Gastroesophageal sphincter (tissue), 4 donors: ENCODE results near the gene ARL10. TPM values are rescaled to one million over a fixed set of nuclear protein-coding genes. Genes with fewer than 3 reads are reported as not detected.

Experiments used
- ATAC-seq: fragments of 150-250 bp; one replicate; pipeline ENCODE4 v1.9.1; 2016; ENCODE audit warnings: mild to moderate bottlenecking, moderate library complexity
- H3K27ac ChIP-seq, 4 donors: fragments of 200-600 bp; sonication (generic) in 3 of 4; 1 replicate in 3 of 4; 2 replicates in 1 of 4; pipeline ENCODE4 v1.5.1; 2016 to 2019
- H3K27me3 ChIP-seq: fragments of 200-600 bp; sonication (generic); one replicate; pipeline ENCODE4 v1.5.1; 2019
- H3K36me3 ChIP-seq, 2 donors: fragments of 200-600 bp; sonication (generic); one replicate each; pipeline ENCODE4 v1.5.1; 2019; ENCODE audit warnings: control low read depth in 1 of 2
- H3K4me1 ChIP-seq, 3 donors: fragments of 200-600 bp; sonication (generic); 1 replicate in 2 of 3; 2 replicates in 1 of 3; pipeline ENCODE4 v1.5.1; 2016 to 2019; ENCODE audit warnings: control low read depth in 2 of 3
- H3K4me3 ChIP-seq, 2 donors: fragments of 200-600 bp; sonication (generic); one replicate each; pipeline ENCODE4 v1.5.1; 2019; ENCODE audit warnings: mild to moderate bottlenecking in 1 of 2, moderate library complexity in 1 of 2
- H3K9me3 ChIP-seq, 3 donors: fragments of 200-600 bp; sonication (generic); one replicate each; pipeline ENCODE4 v1.5.1; 2017 to 2019; ENCODE audit warnings: control low read depth in 2 of 3
- EP300 ChIP-seq: sonication (generic); formaldehyde crosslinking; IDR thresholded peaks from one replicate; pipeline ENCODE4 v1.6.1; 2017; ENCODE audit warnings: antibody characterized with exemption, mild to moderate bottlenecking
- POLR2A ChIP-seq, 2 donors: fragments of 450-650 bp; IDR thresholded peaks; one replicate each; pipeline ENCODE4 v1.6.1; 2017; ENCODE audit warnings: antibody characterized with exemption in 2 of 2, mild to moderate bottlenecking in 2 of 2, moderate library complexity in 1 of 2
- POLR2AphosphoS5 ChIP-seq: sonication (generic); formaldehyde crosslinking; IDR thresholded peaks from one replicate; pipeline ENCODE4 v1.6.1; 2017; ENCODE audit warnings: antibody characterized with exemption
- WGBS, 2 donors: methylation state at CpG; one replicate each; pipeline ENCODE4 v1.1.5; 2018; ENCODE audit warnings: low coverage in 1 of 2; 5-methylcytosine and 5-hydroxymethylcytosine counted together
- total RNA-seq, 4 donors: library from RNA; depleted of rRNA; stranded (reverse); fragments of >200 nt; gene quantifications; one replicate each; pipeline ENCODE4 v1.1.0, GENCODE V29; 2016
- TF ChIP-seq, protein P1 (sequence below), 4 experiments: fragments of 200-600 bp in 2 of 4; fragments of 450-650 bp in 2 of 4; sonication (generic) in 1 of 4; IDR thresholded peaks; one replicate each; pipeline ENCODE4 v1.5.1; 2017 to 2019; ENCODE audit warnings: antibody characterized with exemption in 4 of 4, mild to moderate bottlenecking in 2 of 4, moderate library complexity in 2 of 4

ARL10 gene
- total RNA-seq, 4 donors from 2014 or later = 4.4 to 23.3 (median 10.8) TPM

GRCh38 chr5:176397736-176398420 is 32.6 kb downstream of the ARL10 start:
- WGBS, 2 donors = 91 to 94% methylated on average over 3 to 10 of the region's 18 CpGs
- H3K9me3 ChIP-seq = no peaks in the 10 kb centered on the region
- H3K27ac ChIP-seq = no peak overlapping the region
- TF ChIP-seq EP300 (no peak), POLR2AphosphoS5 (no peak), POLR2A (IDR thresholded peaks at IDR 0.05) (no peak)
- TF ChIP-seq, protein P1, sequence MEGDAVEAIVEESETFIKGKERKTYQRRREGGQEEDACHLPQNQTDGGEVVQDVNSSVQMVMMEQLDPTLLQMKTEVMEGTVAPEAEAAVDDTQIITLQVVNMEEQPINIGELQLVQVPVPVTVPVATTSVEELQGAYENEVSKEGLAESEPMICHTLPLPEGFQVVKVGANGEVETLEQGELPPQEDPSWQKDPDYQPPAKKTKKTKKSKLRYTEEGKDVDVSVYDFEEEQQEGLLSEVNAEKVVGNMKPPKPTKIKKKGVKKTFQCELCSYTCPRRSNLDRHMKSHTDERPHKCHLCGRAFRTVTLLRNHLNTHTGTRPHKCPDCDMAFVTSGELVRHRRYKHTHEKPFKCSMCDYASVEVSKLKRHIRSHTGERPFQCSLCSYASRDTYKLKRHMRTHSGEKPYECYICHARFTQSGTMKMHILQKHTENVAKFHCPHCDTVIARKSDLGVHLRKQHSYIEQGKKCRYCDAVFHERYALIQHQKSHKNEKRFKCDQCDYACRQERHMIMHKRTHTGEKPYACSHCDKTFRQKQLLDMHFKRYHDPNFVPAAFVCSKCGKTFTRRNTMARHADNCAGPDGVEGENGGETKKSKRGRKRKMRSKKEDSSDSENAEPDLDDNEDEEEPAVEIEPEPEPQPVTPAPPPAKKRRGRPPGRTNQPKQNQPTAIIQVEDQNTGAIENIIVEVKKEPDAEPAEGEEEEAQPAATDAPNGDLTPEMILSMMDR (IDR thresholded peaks at IDR 0.05) = no peak
- no peak for ATAC-seq
- H3K27me3 ChIP-seq = no peaks in the 10 kb centered on the region
- H3K4me1 ChIP-seq = peaks cover 0 to 29% (median 8%) of the 10 kb centered on the region in 3 donors
- no peak overlapping the region for H3K4me3 ChIP-seq
- peaks cover 0 to 73% of the 10 kb centered on the region in 2 donors for H3K36me3 ChIP-seq

DNA sequence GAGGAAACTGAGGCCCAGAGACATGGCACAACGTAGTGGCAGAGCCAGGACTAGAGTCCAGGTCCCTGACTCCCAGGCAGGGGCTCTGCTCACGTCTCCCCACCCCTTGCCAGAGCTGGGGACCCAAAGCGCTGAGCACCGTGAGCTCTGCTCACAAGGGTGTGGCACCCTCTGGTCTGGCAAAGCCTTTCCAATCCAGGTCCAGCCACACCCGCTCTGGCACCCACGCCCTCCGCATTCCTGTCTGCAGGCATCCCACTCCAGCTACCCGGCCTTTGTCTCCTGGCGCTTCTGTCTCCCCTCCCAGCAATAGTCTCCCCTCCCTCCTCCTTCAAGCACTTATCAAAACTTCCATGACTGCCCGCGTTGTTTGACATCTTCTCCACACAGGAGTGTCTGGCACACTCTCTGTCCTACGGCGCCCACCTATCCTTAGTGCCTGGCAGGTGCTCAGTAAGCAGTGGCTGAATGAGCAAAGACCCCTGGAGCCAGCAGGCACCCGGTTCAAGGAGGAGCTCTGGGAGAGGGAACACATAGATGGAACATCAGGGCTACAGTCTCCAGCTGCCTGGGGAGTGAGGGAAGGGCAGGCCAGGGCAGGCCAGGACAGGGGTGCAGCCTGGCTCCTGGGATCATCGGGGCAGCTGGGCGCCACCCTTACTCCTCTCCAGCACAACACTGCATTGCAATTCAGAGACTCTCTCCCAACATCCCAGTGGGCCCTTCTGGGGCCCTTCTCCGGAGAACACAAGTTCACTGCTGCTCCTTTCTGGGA is 35.3 kb downstream of the ARL10 start:
- Histone ChIP-seq H3K36me3 (peaks cover 0 to 67% of the 10 kb centered on the region in 2 donors), H3K27ac (no peak overlapping the region)
- TF ChIP-seq POLR2A (IDR thresholded peaks at IDR 0.05) = no peak
- TF ChIP-seq, protein P1 (IDR thresholded peaks at IDR 0.05) = no peak
- no peak for TF ChIP-seq POLR2AphosphoS5
- TF ChIP-seq EP300 = no peak

GRCh38 chr5:176401281-176402205 is 36.3 kb downstream of the ARL10 start:
- no peak overlapping the region for H3K27ac ChIP-seq
- TF ChIP-seq POLR2AphosphoS5 (no peak), EP300 (no peak), POLR2A (IDR thresholded peaks at IDR 0.05) (no peak)
- TF ChIP-seq, protein P1 (IDR thresholded peaks at IDR 0.05) = no peak
- 86 to 87% methylated on average over 15 to 20 of the region's 22 CpGs for WGBS, 2 donors
- no peak for ATAC-seq
- H3K4me3 ChIP-seq = no peak overlapping the region
- no peaks in the 10 kb centered on the region for H3K9me3 ChIP-seq
- no peaks in the 10 kb centered on the region for H3K27me3 ChIP-seq
- peaks cover 0 to 16% (median 0%) of the 10 kb centered on the region in 3 donors for H3K4me1 ChIP-seq
- peaks cover 0 to 67% of the 10 kb centered on the region in 2 donors for H3K36me3 ChIP-seq

More for the DNA sequence above, 35.3 kb downstream of the ARL10 start:
- Histone ChIP-seq H3K4me3 (no peak overlapping the region), H3K9me3 (no peaks in the 10 kb centered on the region), H3K4me1 (peaks cover 0 to 24% (median 1%) of the 10 kb centered on the region in 3 donors), H3K27me3 (no peaks in the 10 kb centered on the region)
- 68 to 90% methylated on average over 2 to 10 of the region's 17 CpGs for WGBS, 2 donors
- ATAC-seq = no peak

GRCh38 chr5:176405656-176406435 is 40.6 kb downstream of the ARL10 start:
- no peak for TF ChIP-seq POLR2AphosphoS5
- TF ChIP-seq POLR2A (IDR thresholded peaks at IDR 0.05) = no peak
- no peak for TF ChIP-seq EP300
- TF ChIP-seq, protein P1 (IDR thresholded peaks at IDR 0.05) = no peak
- peaks cover 0 to 80% of the 10 kb centered on the region in 2 donors for H3K36me3 ChIP-seq

More at GRCh38 chr5:176405656-176406435, 40.6 kb downstream of the ARL10 start:
- H3K9me3 ChIP-seq = no peaks in the 10 kb centered on the region
- WGBS, 2 donors = 76% methylated on average over 6 of the region's 20 CpGs; no CpG with 5 or more reads in 1 of the 2 donors
- no peaks in the 10 kb centered on the region for H3K27me3 ChIP-seq
- H3K27ac ChIP-seq = no peak overlapping the region
- H3K4me3 ChIP-seq = no peak overlapping the region
- H3K4me1 ChIP-seq = peaks cover 0 to 36% (median 0%) of the 10 kb centered on the region in 3 donors
- ATAC-seq = no peak
